GM12864 (cell line): ENCODE data around the gene PREX1.

Source experiments
- DNase-seq: peaks from one replicate; pipeline ENCODE4 v3.0.0-alpha.2; 2011; ENCODE audit warnings: low read depth
- H3K4me3 ChIP-seq: 2 replicates; pipeline ENCODE4 v1.5.1; 2011; ENCODE audit warnings: mild to moderate bottlenecking, low read depth, low read length, control low read depth
- CTCF ChIP-seq: IDR thresholded peaks from 2 replicates; pipeline ENCODE4 v1.5.1; 2011; ENCODE audit warnings: low read depth, mild to moderate bottlenecking, moderate library complexity, low read length, control low read depth, inconsistent platforms; ENCODE audit errors: missing control alignments

The PREX1 gene

DNA sequence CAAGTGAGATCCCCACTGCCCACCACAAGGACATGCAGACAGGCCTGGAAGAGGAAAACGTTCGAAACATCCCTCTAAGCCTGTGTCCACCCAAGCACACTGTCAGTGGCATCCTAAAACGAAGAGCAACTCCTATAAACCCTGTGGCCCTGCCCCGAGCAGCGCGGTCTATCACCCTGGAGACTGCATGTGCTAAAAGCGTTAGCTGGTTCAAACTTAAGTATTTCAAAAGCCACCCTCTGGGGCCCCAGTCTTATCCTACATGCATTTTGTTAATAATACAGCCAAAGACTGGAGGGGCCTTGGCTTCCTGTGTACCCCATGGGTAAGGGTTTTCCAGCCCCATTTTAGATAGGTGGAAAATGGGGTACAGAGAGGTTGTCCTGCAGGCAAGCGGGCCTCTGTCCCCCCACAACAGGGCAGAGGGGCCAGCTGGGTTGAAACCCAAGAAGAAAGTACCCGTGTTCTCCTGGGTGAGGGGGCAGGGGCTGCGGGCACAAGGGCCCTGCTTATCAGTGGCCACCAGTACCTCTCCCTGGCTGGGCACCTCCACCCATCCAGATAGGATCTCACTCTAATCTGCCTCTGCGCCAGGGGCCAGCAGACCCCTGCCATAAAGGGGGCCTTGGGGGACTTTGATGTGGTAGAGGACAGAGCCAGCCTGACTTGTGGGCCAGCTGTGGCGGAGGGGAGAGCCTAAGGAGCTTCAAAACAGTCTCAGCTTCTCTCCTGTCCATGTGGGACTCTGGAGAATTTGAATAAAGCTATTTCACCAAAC lies 28.3 kb downstream of the PREX1 start:
- H3K4me3 ChIP-seq = no peak overlapping the region
- DNase-seq = no peak
- TF ChIP-seq CTCF = no peak

DNA sequence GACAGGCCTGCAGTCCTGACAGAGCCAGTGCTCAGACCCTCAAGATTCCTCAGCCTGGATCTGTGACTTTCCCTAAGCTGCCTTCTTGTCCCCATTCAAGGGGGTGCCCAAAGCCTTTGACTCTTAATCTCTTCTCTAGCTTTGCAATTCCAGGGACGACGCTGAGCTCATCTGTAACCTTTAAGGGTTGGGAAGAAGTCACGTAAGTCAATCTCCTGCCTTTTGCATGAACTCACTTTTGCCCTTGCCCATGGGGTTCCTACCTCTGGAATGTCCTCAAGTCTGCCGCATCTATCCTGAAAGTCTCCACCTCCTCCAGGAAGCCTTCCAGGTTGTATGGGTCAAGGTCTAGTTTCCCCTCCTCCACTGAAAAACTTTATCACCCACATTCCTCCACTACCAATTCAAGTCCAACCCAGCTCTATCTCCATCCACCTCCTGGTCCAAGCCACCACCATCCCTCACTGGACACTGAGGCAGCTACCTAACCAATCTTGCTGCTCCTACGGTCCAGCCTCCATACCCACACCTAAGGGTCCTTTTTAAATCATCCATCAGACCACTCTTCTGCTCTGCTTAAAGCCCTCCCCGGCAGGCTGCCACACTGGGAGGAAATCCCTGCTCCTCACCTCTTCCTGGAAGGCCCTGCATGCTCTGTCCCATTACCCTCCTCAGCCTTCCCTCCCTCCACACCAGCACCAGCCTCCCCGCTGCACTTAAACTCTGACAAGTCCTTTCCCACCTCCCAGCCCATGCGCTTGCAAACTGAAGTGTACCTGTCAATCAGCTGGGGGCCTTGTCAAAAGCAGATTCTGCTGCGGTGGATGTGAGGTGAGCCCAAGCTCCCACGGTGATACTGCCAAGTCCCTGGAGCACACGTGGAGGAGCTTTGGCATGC lies 29.7 kb downstream of the PREX1 start:
- DNase-seq = no peak

DNA sequence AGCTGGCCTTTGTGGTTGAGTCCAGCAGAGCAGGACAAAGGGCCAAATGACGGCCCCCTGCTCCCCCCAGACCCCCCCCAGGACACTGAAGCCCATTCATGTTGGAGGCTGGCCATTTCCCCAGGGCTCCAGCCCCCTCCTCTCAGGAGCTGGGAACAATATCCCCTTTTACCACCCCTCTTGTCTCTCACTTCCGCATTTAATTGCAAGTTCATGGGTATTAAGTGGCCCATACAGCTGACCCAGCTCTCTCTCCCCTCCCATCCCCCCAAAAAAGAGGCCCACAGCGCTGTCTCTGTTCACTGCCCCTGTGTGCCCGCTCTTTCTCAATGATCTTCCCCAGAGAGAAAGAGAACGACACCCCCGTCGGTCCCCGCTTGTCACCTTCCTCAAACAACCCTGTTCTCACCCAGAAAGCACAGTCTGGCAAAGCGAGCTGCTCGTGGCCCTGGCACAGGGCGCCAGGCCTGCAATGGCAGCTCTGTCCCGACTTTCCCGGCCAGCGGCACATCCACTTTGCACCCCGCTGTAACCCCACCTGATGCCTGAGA lies 30.4 kb downstream of the PREX1 start:
- TF ChIP-seq CTCF = no peak
- no peak for DNase-seq
- H3K4me3 ChIP-seq = no peak overlapping the region

More for the DNA sequence above, 29.7 kb downstream of the PREX1 start:
- H3K4me3 ChIP-seq = no peak overlapping the region
- no peak for TF ChIP-seq CTCF

GRCh38 chr20:48795732-48796131 lies 32.1 kb downstream of the PREX1 start:
- no peak overlapping the region for H3K4me3 ChIP-seq
- no peak for TF ChIP-seq CTCF
- DNase-seq = no peak

GRCh38 chr20:48794816-48795457 lies 32.9 kb downstream of the PREX1 start:
- DNase-seq = no peak
- H3K4me3 ChIP-seq = no peak overlapping the region
- no peak for TF ChIP-seq CTCF

DNA sequence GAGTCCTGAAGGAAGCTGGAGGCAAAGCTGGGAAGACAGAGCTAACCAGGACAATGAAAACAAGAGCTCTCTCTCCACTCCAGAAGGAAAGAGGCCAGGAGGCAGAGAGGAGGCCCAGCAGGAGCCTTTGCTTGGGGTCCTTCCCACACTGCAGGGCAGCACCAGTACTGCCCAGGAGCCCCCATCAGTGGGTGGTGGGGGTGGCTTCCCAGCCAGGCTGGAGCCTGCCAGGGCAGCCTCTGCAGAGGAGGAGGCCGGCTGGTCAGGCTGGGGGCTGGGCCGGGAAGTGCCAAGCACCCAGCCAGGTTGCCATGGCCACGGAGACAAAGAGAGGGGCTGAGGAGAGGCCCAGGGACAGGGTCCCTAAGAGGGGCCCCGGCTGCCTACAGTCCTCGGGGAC lies 33.4 kb downstream of the PREX1 start:
- no peak for DNase-seq
- H3K4me3 ChIP-seq = no peak overlapping the region
- no peak for TF ChIP-seq CTCF
